ENCODE results near the gene DDX20. TPM values are rescaled to one million over a fixed set of nuclear protein-coding genes. Genes with fewer than 3 reads are reported as not detected.

The DDX20 gene
- total and polyA plus RNA-seq, 5 donors = 3.4 to 7.7 (median 6.6) TPM

DNA sequence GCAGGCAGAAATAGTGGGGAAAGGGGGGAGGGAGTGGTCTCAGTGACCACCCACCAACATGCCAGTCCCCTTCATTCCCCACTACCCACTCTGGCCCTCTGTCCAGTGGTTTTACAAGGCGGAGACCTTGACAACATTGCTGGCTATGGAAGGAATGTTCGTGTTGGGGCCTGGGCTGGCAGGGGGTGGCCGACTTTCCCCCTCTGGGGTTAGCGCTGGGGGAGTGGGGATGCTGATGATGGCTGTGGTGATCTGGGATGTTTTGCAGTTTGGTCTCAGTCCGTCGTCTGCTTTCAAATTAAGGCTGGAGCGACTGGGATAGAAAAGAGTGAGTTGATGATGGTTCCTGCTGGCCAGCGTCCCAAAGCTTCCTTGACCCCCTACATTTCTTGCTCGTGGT is 20.3 kb downstream of the DDX20 start:
- intact Hi-C loops (cut with DNase I) = no loop called here
- H3K4me1 ChIP-seq (ENCODE audit: control insufficient read depth, insufficient read depth, low read length) = no peaks in the 10 kb centered on the region
- no peak for DNase-seq
- 53% methylated on average over 9 of the region's 9 CpGs for WGBS
- H3K4me3 ChIP-seq (ENCODE audit: low read length) = no peak overlapping the region
- no peak for ATAC-seq
- H3K27me3 ChIP-seq (ENCODE audit: control insufficient read depth, insufficient read depth) = no peaks in the 10 kb centered on the region
- no peak overlapping the region for H3K27ac ChIP-seq (ENCODE audit: low read length)
- no peaks in the 10 kb centered on the region for H3K9me3 ChIP-seq (ENCODE audit: control insufficient read depth, low read length)

DNA sequence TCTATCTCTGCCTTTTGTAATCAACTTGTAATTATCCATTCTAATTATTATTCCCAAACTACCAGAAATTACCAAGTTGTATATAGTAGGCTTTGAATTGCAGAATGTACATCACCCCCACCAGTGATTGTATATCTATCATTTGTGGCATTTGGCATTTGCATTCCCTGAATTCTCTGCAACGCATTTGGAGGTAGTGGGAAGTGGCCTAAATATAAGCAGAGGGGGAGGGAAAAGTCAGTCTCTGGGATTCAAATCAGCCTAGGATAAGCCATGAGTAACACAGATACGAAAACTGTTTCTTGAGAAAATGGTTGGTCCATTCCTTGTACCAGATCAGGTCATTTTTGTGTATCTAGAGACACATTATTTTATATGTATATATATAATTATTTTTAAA is 20.7 kb downstream of the DDX20 start:
- DNase-seq = no peak
- Histone ChIP-seq H3K27ac (ENCODE audit: low read length) (no peak overlapping the region), H3K27me3 (ENCODE audit: control insufficient read depth, insufficient read depth) (no peaks in the 10 kb centered on the region), H3K9me3 (ENCODE audit: control insufficient read depth, low read length) (no peaks in the 10 kb centered on the region), H3K4me1 (ENCODE audit: control insufficient read depth, insufficient read depth, low read length) (no peaks in the 10 kb centered on the region), H3K4me3 (ENCODE audit: low read length) (no peak overlapping the region)
- ATAC-seq = no peak
- WGBS = 54% methylated on average over 2 of the region's 2 CpGs
- intact Hi-C loops (cut with DNase I) = no loop called here

DNA sequence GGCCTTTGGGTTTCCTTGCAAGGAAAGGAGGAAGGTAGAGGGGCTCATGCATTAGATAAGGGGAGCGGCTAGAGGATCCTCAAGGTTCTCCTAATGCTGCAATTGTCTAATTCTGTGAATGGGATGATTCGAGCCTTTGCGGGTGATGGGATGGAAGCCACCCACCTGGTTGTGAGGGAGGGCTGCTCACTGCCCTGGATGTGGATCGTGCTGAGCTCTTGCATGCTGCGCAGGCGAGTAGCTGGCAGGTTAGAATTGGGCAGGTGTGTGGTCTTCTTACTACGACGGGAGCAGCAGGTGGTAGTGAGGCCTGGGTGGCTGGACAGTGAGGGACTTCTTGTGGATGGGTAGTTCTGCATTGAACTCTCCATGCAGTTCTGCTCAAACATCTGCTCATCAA is 21.2 kb downstream of the DDX20 start:
- no peaks in the 10 kb centered on the region for H3K27me3 ChIP-seq (ENCODE audit: control insufficient read depth, insufficient read depth)
- H3K27ac ChIP-seq (ENCODE audit: low read length) = no peak overlapping the region
- H3K4me3 ChIP-seq (ENCODE audit: low read length) = no peak overlapping the region
- H3K4me1 ChIP-seq (ENCODE audit: control insufficient read depth, insufficient read depth, low read length) = no peaks in the 10 kb centered on the region
- WGBS = 92% methylated on average over 8 of the region's 8 CpGs
- DNase-seq (no peak), ATAC-seq (no peak)
- intact Hi-C loops (cut with DNase I) = no loop called here
- no peaks in the 10 kb centered on the region for H3K9me3 ChIP-seq (ENCODE audit: control insufficient read depth, low read length)

DNA sequence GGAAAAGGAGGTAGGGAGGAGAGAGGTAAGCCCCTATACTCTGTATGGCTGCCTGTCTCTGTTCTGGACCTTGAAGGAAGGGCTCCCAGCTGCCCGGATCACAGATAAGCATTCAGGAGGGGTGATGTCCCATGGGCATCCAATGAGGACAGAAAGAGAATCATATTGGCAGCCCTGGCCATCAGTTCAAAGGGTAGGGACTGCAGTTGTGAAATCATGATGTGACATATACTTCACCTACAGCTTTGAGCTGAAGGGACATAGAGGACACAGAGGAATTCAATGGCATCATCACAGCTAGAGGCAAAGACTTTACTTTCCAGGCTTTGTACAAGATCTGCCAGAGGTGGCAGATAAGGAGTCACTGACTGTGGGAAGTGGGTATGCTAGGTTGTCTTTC is 21.6 kb downstream of the DDX20 start:
- WGBS = 74% methylated on average over 1 of the region's 1 CpG
- no peaks in the 10 kb centered on the region for H3K27me3 ChIP-seq (ENCODE audit: control insufficient read depth, insufficient read depth)
- no peak overlapping the region for H3K4me3 ChIP-seq (ENCODE audit: low read length)
- H3K4me1 ChIP-seq (ENCODE audit: control insufficient read depth, insufficient read depth, low read length) = no peaks in the 10 kb centered on the region
- no peak overlapping the region for H3K27ac ChIP-seq (ENCODE audit: low read length)
- no peak for ATAC-seq
- no peak for DNase-seq
- H3K9me3 ChIP-seq (ENCODE audit: control insufficient read depth, low read length) = no peaks in the 10 kb centered on the region
- intact Hi-C loops (cut with DNase I) = no loop called here

GRCh38 chr1:111778066-111778465 is 22.4 kb downstream of the DDX20 start:
- ATAC-seq (no peak), DNase-seq (no peak)
- intact Hi-C loops (cut with DNase I) = no loop called here
- 89% methylated on average over 6 of the region's 6 CpGs for whole genome bisulfite sequencing
- no peaks in the 10 kb centered on the region for H3K9me3 ChIP-seq (ENCODE audit: control insufficient read depth, low read length)
- no peaks in the 10 kb centered on the region for H3K4me1 ChIP-seq (ENCODE audit: control insufficient read depth, insufficient read depth, low read length)
- H3K27ac ChIP-seq (ENCODE audit: low read length) = no peak overlapping the region
- H3K27me3 ChIP-seq (ENCODE audit: control insufficient read depth, insufficient read depth) = no peaks in the 10 kb centered on the region
- no peak overlapping the region for H3K4me3 ChIP-seq (ENCODE audit: low read length)

DNA sequence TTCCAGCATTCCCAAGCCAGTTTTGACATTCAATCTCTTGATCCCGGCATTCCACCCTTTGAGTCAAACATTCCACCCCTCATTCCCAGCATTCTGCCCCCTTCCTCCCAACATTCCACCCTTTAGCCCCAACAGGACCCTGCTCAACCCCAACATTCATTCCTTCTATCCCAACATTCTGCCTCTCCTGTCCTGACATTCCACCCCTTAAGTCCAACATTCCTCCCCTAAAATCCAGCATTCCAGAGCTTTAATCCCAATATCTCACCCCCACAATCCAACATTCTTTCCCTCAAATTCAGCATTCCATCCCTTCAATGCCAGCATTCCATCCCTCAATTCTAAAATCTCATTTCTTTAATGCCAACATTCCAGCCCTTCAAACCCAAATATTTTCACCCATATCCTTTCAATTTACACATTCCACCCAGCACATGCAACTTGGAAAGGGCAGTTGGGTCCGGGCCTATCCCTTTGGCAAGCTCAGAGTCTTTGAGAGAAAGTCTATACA is 22.9 kb downstream of the DDX20 start:
- Histone ChIP-seq H3K4me1 (ENCODE audit: control insufficient read depth, insufficient read depth, low read length) (no peaks in the 10 kb centered on the region), H3K9me3 (ENCODE audit: control insufficient read depth, low read length) (no peaks in the 10 kb centered on the region), H3K27ac (ENCODE audit: low read length) (no peak overlapping the region), H3K27me3 (ENCODE audit: control insufficient read depth, insufficient read depth) (no peaks in the 10 kb centered on the region), H3K4me3 (ENCODE audit: low read length) (no peak overlapping the region)
- WGBS = 56% methylated on average over 2 of the region's 2 CpGs
- DNase-seq (no peak), ATAC-seq (no peak)
- intact Hi-C loops (cut with DNase I) = no loop called here

GRCh38 chr1:111779546-111779945 is 23.8 kb downstream of the DDX20 start:
- Histone ChIP-seq H3K27me3 (ENCODE audit: control insufficient read depth, insufficient read depth) (no peaks in the 10 kb centered on the region), H3K9me3 (ENCODE audit: control insufficient read depth, low read length) (no peaks in the 10 kb centered on the region), H3K4me3 (ENCODE audit: low read length) (no peak overlapping the region), H3K4me1 (ENCODE audit: control insufficient read depth, insufficient read depth, low read length) (no peaks in the 10 kb centered on the region), H3K27ac (ENCODE audit: low read length) (no peak overlapping the region)
- 94% methylated on average over 2 of the region's 2 CpGs for WGBS
- intact Hi-C loops (cut with DNase I) = no loop called here
- DNase-seq = no peak
- ATAC-seq = no peak

DNA sequence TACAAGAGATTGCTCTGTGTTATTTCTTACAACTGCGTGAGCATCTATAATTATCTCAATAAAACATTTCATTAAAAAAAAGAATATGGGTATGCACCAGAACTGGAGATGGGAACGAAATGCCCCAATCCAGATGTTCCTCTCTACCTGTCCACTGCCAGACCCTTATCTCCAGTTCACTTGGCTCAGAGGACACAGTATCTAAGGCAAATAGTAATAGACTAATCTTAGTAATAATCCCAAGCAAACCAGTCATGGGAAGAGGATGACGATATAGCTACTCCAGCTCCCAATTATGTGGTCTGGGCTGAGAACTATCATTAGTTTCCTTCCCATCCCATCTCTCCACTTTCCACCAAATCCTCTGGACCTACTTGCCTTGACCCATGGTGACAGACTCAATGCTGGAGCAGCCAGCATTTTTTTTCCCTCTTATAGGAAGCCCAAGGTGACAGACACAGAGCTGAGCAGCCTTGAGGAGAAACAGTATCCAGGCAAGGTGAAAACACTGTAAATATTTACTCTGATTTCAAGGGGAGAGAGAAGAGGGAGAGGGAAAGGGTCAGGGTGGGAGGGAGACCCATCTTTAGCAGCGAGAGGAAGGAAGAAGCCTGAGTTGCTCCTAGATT is 28.7 kb downstream of the DDX20 start:
- WGBS = 80% methylated on average over 4 of the region's 4 CpGs
- Histone ChIP-seq H3K27me3 (ENCODE audit: control insufficient read depth, insufficient read depth) (no peaks in the 10 kb centered on the region), H3K27ac (ENCODE audit: low read length) (no peak overlapping the region), H3K4me3 (ENCODE audit: low read length) (no peak overlapping the region), H3K9me3 (ENCODE audit: control insufficient read depth, low read length) (no peaks in the 10 kb centered on the region), H3K4me1 (ENCODE audit: control insufficient read depth, insufficient read depth, low read length) (peaks cover 2% of the 10 kb centered on the region)
- DNase-seq = no peak
- intact Hi-C loops (cut with DNase I) = no loop called here
- ATAC-seq = no peak

DNA sequence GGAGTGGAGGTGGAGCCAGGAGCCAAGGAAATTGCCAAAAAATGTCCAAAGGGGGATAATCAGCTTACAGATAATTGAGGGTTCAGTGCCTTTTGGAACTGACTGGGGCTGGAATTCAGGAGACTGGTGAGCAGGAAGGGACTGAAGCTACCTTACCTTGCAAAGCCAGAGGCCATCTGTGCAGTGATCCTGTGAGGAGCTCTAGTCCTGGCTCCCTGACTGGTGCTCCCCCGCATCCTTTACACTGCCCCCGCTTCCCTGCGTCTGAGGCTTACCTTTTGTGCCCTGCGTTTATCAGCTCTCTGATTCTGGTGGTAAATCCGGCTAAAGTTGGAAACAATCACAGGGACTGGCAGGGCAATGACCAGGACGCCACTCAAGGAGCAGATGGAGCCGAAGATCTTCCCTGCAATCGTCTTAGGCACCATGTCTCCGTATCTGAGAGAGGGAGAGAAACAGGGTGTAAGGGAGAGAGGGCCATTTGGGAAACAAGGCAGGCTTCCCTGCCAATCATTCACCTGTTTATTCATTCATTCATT is 31.0 kb downstream of the DDX20 start:
- DNase-seq (no peak), ATAC-seq (no peak)
- no peaks in the 10 kb centered on the region for H3K27me3 ChIP-seq (ENCODE audit: control insufficient read depth, insufficient read depth)
- no peak overlapping the region for H3K27ac ChIP-seq (ENCODE audit: low read length)
- intact Hi-C loops (cut with DNase I) = no loop called here
- 74% methylated on average over 9 of the region's 9 CpGs for WGBS
- peaks cover 2% of the 10 kb centered on the region for H3K4me1 ChIP-seq (ENCODE audit: control insufficient read depth, insufficient read depth, low read length)
- no peaks in the 10 kb centered on the region for H3K9me3 ChIP-seq (ENCODE audit: control insufficient read depth, low read length)
- no peak overlapping the region for H3K4me3 ChIP-seq (ENCODE audit: low read length)

GRCh38 chr1:111789142-111789541 is 33.4 kb downstream of the DDX20 start:
- DNase-seq = no peak
- Histone ChIP-seq H3K27me3 (ENCODE audit: control insufficient read depth, insufficient read depth) (no peaks in the 10 kb centered on the region), H3K4me1 (ENCODE audit: control insufficient read depth, insufficient read depth, low read length) (peaks cover 4% of the 10 kb centered on the region), H3K4me3 (ENCODE audit: low read length) (no peak overlapping the region), H3K9me3 (ENCODE audit: control insufficient read depth, low read length) (no peaks in the 10 kb centered on the region), H3K27ac (ENCODE audit: low read length) (no peak overlapping the region)
- WGBS = 61% methylated on average over 5 of the region's 5 CpGs
- ATAC-seq = no peak
- intact Hi-C loops (cut with DNase I) = no loop called here

DNA sequence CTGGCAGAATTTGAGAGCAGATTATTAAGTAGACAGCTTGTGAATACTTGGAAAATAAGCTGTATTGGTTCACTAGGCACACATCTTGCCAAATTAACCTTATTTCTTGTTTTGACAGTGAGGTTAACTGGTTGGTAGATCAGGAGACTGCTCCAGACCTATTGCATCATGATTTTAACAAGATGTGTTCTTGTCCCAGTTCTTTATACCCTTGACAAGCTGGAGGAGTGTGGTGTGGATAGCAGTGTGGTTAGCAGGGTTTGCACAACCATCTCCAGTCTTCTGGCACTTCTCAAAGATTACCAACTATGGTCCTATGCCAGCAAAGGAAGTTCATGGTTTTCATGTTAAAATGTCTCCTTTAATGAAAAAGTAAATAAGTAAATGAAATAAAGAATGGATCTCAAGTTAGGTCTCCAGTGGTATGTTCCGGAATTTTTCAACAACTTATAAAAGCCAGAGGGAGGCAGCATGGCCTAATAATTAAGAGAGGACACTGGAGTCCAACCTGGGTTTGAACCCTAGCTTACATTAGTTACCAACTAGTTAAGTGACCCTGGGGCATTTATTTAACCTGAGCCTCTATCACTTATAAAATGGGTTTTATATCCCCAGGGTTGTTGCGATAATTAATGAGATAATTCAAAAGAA is 34.1 kb downstream of the DDX20 start:
- peak; percentile 37 to 50 for ATAC-seq

More for the DNA sequence above, 34.1 kb downstream of the DDX20 start:
- WGBS = 84% methylated on average over 2 of the region's 2 CpGs
- H3K9me3 ChIP-seq (ENCODE audit: control insufficient read depth, low read length) = no peaks in the 10 kb centered on the region
- no peak for DNase-seq
- H3K4me1 ChIP-seq (ENCODE audit: control insufficient read depth, insufficient read depth, low read length) = peaks cover 4% of the 10 kb centered on the region
- intact Hi-C loops (cut with DNase I) = loop anchor here in 2 of 4 donors (10.0 kb wide), 2 partner anchors 205 to 545 kb away; no protein-coding TSS in a partner anchor
- H3K27me3 ChIP-seq (ENCODE audit: control insufficient read depth, insufficient read depth) = no peaks in the 10 kb centered on the region
- H3K27ac ChIP-seq (ENCODE audit: low read length) = no peak overlapping the region
- no peak overlapping the region for H3K4me3 ChIP-seq (ENCODE audit: low read length)

Measured in right cardiac atrium (tissue), 5 donors.